HG03469 (cell line): ENCODE results near the gene BCL2L13.

ENCODE experiments used
- ATAC-seq: cut with Tn5 transposase; IDR thresholded peaks from one replicate; pipeline ENCODE4 v1.9.1; 2021; ENCODE audit warnings: mild to moderate bottlenecking, moderate library complexity, moderate number of reproducible peaks; ENCODE audit not compliant: unreplicated experiment

BCL2L13 gene

GRCh38 chr22:17726006-17726927, 87.7 kb downstream of the BCL2L13 start:
- no peak for ATAC-seq

DNA sequence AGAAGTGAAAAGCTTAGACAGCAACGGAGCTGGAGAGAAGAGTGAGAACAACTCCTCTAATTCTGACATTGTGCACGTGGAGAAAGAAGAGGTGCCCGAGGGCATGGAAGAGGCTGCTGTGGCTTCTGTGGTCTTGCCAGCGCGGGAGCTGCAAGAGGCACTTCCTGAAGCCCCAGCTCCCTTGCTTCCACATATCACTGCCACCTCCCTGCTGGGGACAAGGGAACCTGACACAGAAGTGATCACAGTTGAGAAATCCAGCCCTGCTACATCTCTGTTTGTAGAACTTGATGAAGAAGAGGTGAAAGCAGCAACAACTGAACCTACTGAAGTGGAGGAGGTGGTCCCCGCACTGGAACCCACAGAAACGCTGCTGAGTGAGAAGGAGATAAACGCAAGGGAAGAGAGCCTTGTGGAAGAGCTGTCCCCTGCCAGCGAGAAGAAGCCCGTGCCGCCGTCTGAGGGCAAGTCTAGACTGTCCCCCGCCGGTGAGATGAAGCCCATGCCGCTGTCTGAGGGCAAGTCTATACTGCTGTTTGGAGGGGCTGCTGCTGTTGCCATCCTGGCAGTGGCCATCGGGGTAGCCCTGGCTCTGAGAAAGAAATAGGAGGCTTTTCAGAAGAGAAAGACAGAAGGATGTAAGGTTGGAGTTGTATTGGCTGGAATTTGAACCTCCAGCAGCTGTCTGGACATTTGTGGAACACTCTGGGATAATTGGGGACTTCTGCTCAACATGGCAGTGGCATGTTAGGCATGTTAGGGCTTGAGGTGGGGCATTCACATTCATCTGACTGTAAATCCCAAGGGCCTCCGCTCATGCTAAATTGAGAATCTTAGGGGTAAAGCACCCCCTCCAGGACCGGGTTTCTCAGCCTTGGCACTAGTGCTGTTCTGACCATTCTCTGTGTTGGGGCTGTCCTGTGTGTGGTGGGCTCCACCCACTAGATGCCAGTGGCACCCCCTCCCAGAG, 88.7 kb downstream of the BCL2L13 start:
- ATAC-seq = no peak

DNA sequence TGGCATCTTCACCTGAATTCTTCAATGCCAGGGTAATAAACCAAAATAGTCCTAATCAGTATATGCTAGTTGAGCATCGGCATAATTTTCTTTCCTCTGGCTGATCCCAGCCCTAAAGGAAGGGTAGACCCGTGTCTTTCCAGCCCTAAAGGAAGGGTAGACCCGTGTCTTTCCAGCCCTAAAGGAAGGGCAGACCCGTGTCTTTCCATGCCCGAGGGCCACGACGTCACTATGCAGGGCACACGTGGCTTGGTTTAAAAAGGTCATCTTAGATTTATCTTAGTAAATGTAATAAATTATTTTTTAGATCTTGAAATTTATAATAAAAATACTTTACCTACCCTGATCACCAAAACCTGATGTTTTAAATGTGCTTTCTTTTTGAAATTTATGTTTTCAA, 90.2 kb downstream of the BCL2L13 start:
- ATAC-seq = no peak

- ATAC-seq = no peak
Measured at GRCh38 chr22:17729561-17729960, 91.0 kb downstream of the BCL2L13 start.

DNA sequence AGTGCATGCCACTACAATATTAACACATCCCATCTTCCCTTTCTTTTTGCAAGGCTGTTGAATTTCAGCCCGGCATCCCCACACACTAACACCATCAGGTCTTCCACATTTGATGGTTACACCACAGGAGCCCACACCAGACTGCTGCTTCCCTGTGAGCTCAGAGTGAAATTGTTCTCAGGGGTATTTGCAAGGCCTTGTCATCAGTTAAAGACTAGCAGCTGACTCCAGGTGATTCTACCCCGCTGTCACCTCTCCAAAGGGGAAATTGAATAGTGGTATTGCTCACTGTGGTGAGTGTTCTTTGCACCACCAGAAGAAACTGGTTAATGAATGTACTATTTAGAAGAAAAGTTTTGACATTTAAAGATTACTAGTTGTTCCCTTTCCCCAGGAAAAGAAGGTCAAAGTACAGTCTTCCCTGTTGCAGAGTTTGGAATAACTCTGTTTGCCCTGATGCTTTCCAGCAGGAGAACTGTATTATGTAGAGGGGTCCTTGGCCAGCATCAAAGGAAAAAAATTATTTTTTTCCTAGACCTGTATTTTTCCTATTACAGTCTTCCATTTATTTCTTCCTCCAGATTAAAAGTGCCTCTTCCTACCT, 93.8 kb downstream of the BCL2L13 start:
- ATAC-seq = no peak

DNA sequence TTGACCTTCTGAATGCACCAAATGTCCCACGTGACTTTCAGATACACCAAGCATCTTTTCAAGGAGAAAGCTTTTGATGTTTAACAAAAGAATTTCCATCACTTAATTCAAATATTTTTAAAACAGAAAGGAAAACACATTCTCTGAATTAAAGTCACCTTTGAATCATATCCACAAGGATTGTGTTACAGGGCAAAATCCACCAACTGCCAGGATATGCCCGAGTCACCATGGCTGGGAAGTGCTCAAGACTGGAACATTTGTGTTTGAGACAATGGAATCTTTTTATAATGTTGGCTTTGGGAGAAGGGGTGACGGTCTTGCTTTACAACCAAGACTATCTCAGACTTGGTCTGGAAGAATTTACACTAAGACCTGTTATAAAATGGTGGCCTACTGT, 94.9 kb downstream of the BCL2L13 start:
- ATAC-seq = no peak

- no peak for ATAC-seq
Measured at GRCh38 chr22:17734187-17734586, 95.6 kb downstream of the BCL2L13 start.

DNA sequence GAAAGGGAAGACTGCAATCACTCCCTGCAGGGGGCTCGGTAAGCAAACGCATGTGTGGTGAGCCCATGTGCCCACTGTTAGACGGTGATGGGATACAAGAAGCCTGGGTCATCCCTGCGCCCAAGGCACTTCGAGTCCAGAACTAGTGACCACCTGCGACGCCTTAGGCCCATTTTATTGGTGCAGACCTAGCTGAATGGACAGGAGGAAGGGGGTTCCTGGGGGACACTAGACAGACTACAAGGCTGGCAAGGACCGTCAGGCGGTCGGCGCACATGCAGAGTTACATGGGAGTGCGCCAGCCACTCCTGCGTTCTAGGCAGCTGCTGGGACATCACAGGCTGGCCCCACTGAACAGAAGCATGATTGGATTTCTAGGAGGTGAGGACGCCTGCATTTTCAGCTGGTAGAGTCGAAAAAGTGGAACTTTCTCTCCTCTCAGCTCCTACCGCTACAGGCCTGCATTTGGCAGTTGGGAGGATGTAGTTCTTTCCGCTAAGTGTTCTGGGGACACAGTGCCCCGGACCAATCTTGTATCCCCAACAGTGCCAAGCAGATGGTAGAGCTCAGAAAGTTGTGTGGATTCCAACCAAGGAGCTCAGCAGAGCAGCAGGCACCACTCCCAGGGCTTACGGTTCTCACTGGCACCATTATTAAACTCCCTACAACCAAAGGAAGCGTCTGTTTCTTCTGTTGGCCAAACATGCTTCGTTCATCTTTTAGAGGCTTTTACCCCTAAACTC, 100.0 kb downstream of the BCL2L13 start:
- ATAC-seq = no peak

GRCh38 chr22:17739196-17739975, 100.8 kb downstream of the BCL2L13 start:
- no peak for ATAC-seq

- no peak for ATAC-seq
Measured at GRCh38 chr22:17741866-17742526, 103.4 kb downstream of the BCL2L13 start.

DNA sequence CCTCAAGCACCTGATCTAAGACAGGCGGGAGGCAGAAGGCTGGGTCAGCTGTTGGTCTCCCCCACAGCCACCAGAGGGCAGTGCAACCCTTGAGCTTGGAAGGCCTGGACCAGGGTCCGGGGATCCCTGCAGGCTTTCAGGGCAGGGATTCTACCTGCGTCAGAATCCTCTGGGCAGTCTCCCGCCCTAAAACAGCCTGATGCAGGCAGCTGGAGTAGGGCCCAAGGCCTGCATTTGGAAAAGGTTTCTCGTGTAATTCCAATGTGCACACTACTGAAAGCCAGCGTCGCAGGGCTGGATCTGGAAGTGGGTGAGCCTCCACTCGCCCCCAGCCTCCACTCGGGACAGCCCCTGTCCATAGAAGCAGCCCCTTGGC, 104.0 kb downstream of the BCL2L13 start:
- ATAC-seq = no peak

- no peak for ATAC-seq
Measured at GRCh38 chr22:17743661-17744411, 105.3 kb downstream of the BCL2L13 start.

DNA sequence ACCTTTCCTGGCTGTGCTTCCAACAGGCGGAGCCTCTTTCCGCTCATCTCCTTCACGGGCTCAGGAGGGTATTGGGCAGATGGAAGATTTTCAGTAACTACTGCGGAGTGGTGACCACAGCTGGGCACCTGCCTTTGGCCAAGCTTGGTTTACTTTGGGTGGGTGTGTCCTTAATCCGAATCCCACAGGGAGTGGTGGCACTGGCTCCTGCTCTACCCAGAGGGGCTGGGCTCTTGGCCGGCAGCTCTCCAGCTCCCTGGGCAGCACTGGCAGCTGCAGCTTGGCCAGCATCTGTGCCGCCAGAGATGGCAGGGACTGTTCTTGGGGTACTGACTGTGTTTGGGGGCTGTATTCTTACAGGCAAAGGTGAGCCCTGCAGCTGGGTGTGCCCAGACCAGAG, 105.9 kb downstream of the BCL2L13 start:
- no peak for ATAC-seq

GRCh38 chr22:17746916-17747315, 108.4 kb downstream of the BCL2L13 start:
- ATAC-seq = no peak

GRCh38 chr22:17748555-17749353, 110.2 kb downstream of the BCL2L13 start:
- no peak for ATAC-seq

DNA sequence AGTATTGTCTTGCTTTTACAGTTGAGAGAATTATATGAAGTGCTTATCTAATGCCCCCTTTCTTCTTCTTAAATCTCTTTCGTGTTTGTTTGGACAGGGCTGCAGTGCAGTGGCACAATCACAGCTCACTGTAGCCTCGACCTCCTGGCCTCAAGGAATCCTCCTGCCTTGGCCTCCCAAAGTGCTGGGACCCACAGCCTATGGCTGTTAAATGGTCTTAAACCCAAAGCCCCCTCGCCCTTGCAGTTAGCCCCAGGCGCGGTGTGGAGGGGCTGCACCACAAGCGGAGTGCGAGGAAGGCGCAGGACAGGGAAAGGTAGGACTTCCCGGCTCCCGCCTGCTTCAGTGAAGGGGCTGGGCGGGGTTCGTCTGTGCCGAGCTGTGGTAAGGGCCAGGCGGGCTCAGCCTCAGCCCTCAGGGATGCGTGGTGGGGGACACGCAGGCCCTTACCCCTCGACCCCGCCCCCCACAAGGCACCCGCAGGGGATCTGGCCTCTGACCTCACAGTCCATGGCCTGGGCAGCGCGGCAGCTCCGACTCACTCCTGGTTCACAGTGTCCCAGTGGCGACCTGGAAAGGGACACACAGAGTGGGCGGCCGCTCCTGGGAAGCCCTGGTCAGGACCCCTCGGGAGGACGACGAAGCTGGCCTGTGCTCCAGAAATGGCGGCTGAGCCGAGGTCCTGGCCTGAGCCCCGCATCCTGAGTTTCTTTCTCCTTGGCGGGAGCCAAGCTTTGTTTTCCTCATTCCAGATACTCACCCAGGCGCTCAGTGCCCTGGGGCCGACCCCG, 111.2 kb downstream of the BCL2L13 start:
- no peak for ATAC-seq

DNA sequence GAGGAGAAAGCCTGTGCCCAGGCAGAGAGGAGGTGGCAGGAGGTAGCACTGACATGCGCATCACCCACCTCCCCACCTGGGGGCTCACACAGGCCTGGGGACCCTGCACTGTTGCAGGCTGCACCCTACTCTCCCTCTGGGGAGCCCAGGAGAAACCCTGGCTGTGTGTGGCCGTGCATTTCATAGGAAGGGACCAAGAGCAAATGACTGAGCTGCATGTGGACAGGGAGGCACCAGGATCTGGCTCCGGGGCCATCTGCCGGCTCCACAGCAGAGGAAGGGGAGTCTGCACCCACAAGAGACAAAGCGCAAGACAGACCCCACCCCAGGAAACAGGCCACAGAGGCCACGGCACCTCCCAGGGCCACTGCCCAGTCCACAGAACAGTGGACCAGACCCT, 113.0 kb downstream of the BCL2L13 start:
- no peak for ATAC-seq
